IMR-90 (cell line): Measurements from ENCODE around the gene MZT1. TPM values are rescaled to one million over a fixed set of nuclear protein-coding genes. Genes with fewer than 3 reads are reported as not detected.

Source experiments
- ATAC-seq: fragments of 200-7000 bp; cut with Tn5 transposase; 2 replicates; pipeline ENCODE4 v1.9.1; 2020; ENCODE audit warnings: low read depth, mild to moderate bottlenecking, moderate library complexity
- BruUV-seq: library from RNA; stranded (reverse); fragments of 400-500 nt; replicated peaks from 2 replicates; lab custom pipeline; 2021; lab: Mats Ljungman, UMichigan
- CTCF ChIA-PET: fragments of 300-600 bp; formaldehyde crosslinking; extraction: SDS; loops from one replicate; lab custom pipeline; 2021; ENCODE audit warnings: antibody characterized with exemption; lab: Yijun Ruan, JAX
- POLR2A ChIA-PET: fragments of 300-600 bp; sonication (Branson Sonifier 250); formaldehyde crosslinking; loops from one replicate; lab custom pipeline; 2022; ENCODE audit warnings: antibody characterized with exemption; ENCODE audit not compliant: unreplicated experiment; lab: Charles Lee
- DNase-seq: peaks from one replicate; pipeline ENCODE4 v3.0.0; 2013
- H2AFZ ChIP-seq: replicated peaks from 2 replicates; pipeline ENCODE3; 2013; ENCODE audit warnings: low read length, mild to moderate bottlenecking; ENCODE audit not compliant: poor library complexity
- H2AK5ac ChIP-seq: 2 replicates; pipeline ENCODE4 v1.6.1; 2013; ENCODE audit warnings: low read depth, low read length, inconsistent platforms
- H2AK9ac ChIP-seq: replicated peaks from 2 replicates; pipeline ENCODE3; 2013; ENCODE audit warnings: mild to moderate bottlenecking, low read depth, low read length, moderate library complexity; ENCODE audit not compliant: poor library complexity
- H2BK120ac ChIP-seq: 2 replicates; pipeline ENCODE4 v1.6.1; 2013; ENCODE audit warnings: low read depth, low read length, inconsistent platforms
- H2BK15ac ChIP-seq: 3 replicates; pipeline ENCODE4 v1.6.1; 2013; ENCODE audit warnings: low read depth, low read length, inconsistent platforms
- H2BK20ac ChIP-seq: 2 replicates; pipeline ENCODE4 v1.6.1; 2013; ENCODE audit warnings: low read depth, mild to moderate bottlenecking, inconsistent platforms, low read length, moderate library complexity
- H2BK5ac ChIP-seq: 2 replicates; pipeline ENCODE4 v1.6.1; 2013; ENCODE audit warnings: mild to moderate bottlenecking, low read depth, low read length, inconsistent platforms; ENCODE audit not compliant: poor library complexity, severe bottlenecking
- H3K14ac ChIP-seq: replicated peaks from 2 replicates; pipeline ENCODE4 v1.6.1; 2013; ENCODE audit warnings: low read depth, low read length, inconsistent platforms
- H3K18ac ChIP-seq: 2 replicates; pipeline ENCODE4 v1.6.1; 2013; ENCODE audit warnings: low read depth, low read length, control low read depth
- H3K23ac ChIP-seq: 2 replicates; pipeline ENCODE4 v1.6.1; 2013; ENCODE audit warnings: low read depth, low read length, inconsistent platforms
- H3K27ac ChIP-seq: 2 replicates; pipeline ENCODE4 v1.5.1; 2013; ENCODE audit warnings: mild to moderate bottlenecking, control low read depth, low read length; ENCODE audit not compliant: insufficient read depth
- H3K27me3 ChIP-seq: 2 replicates; pipeline ENCODE4 v1.6.1; 2013; ENCODE audit warnings: low read length; ENCODE audit not compliant: control insufficient read depth, insufficient read depth
- H3K36me3 ChIP-seq: 2 replicates; pipeline ENCODE4 v1.6.1; 2013; ENCODE audit warnings: low read length, mixed read lengths; ENCODE audit not compliant: control insufficient read depth, insufficient read depth
- H3K4ac ChIP-seq: 2 replicates; pipeline ENCODE4 v1.6.1; 2013; ENCODE audit warnings: low read depth, low read length, inconsistent platforms
- H3K4me1 ChIP-seq: 2 replicates; pipeline ENCODE4 v1.6.1; 2013; ENCODE audit warnings: low read length, mixed read lengths; ENCODE audit not compliant: control insufficient read depth, insufficient read depth
- H3K4me2 ChIP-seq: 2 replicates; pipeline ENCODE4 v1.6.1; 2013; ENCODE audit warnings: low read depth, mild to moderate bottlenecking, control low read depth, low read length, moderate library complexity
- H3K4me3 ChIP-seq: 2 replicates; pipeline ENCODE4 v1.5.1; 2013; ENCODE audit warnings: low read depth, mild to moderate bottlenecking, control low read depth, low read length, moderate library complexity; ENCODE audit not compliant: insufficient read depth
- H3K56ac ChIP-seq: 2 replicates; pipeline ENCODE4 v1.6.1; 2013; ENCODE audit warnings: low read length, inconsistent platforms; ENCODE audit not compliant: insufficient read depth; ENCODE audit errors: extremely low read depth
- H3K79me1 ChIP-seq, 2 experiments: 2 replicates each; pipeline ENCODE4 v1.6.1; 2013; ENCODE audit warnings: low read length in 2 of 2, inconsistent platforms in 1 of 2, low read depth in 1 of 2
- H3K9ac ChIP-seq: 2 replicates; pipeline ENCODE4 v1.6.1; 2013; ENCODE audit warnings: low read depth, low read length, control low read depth
- H3K9me1 ChIP-seq: 2 replicates; pipeline ENCODE4 v1.6.1; 2013; ENCODE audit warnings: low read length, inconsistent platforms; ENCODE audit not compliant: insufficient read depth
- H3K9me3 ChIP-seq: 2 replicates; pipeline ENCODE4 v1.6.1; 2013; ENCODE audit warnings: low read length; ENCODE audit not compliant: control insufficient read depth, insufficient read depth
- H4K20me1 ChIP-seq: 2 replicates; pipeline ENCODE4 v1.6.1; 2013; ENCODE audit warnings: low read length, inconsistent platforms; ENCODE audit not compliant: insufficient read depth
- H4K5ac ChIP-seq: 2 replicates; pipeline ENCODE4 v1.6.1; 2013; ENCODE audit warnings: mild to moderate bottlenecking, low read depth, low read length, control low read depth
- H4K8ac ChIP-seq, 2 experiments: 2 replicates each; pipeline ENCODE4 v1.6.1; 2013; ENCODE audit warnings: low read depth in 2 of 2, low read length in 2 of 2, control low read depth in 1 of 2, inconsistent platforms in 1 of 2
- H4K91ac ChIP-seq: 2 replicates; pipeline ENCODE4 v1.6.1; 2013; ENCODE audit warnings: low read depth, low read length, inconsistent platforms; ENCODE audit not compliant: insufficient read depth
- BHLHE40 ChIP-seq: fragments of 150-350 bp; IDR thresholded peaks from 2 replicates; pipeline ENCODE4 v1.6.1; 2016; ENCODE audit warnings: mild to moderate bottlenecking, low read depth, low read length
- CHD1 ChIP-seq: IDR thresholded peaks from 2 replicates; pipeline ENCODE4 v1.6.1; 2012; ENCODE audit warnings: low read depth, low read length, improper control_type of control experiment
- CTCF ChIP-seq: conservative IDR thresholded peaks from 2 replicates; pipeline ENCODE4 v1.5.1; 2012; ENCODE audit warnings: mild to moderate bottlenecking, low read depth, low read length, improper control_type of control experiment
- FOS ChIP-seq: fragments of 150-350 bp; IDR thresholded peaks from 2 replicates; pipeline ENCODE4 v1.6.1; 2016; ENCODE audit warnings: low read depth, low read length
- MAFK ChIP-seq: IDR thresholded peaks from 2 replicates; pipeline ENCODE4 v1.6.1; 2012; ENCODE audit warnings: low read depth, low read length, improper control_type of control experiment
- MAZ ChIP-seq: IDR thresholded peaks from 2 replicates; pipeline ENCODE4 v1.6.1; 2012; ENCODE audit warnings: low read depth, mild to moderate bottlenecking, low read length, improper control_type of control experiment, moderate library complexity, borderline replicate concordance
- POLR2A ChIP-seq: IDR thresholded peaks from 2 replicates; pipeline ENCODE4 v1.6.1; 2012; ENCODE audit warnings: mild to moderate bottlenecking, low read depth, low read length
- RAD21 ChIP-seq: IDR thresholded peaks from 2 replicates; pipeline ENCODE4 v1.6.1; 2012; ENCODE audit warnings: low read length, improper control_type of control experiment
- SMC3 ChIP-seq: fragments of 150-350 bp; IDR thresholded peaks from 2 replicates; pipeline ENCODE4 v1.6.1; 2016; ENCODE audit warnings: low read depth, mild to moderate bottlenecking, antibody characterized with exemption, low read length, moderate library complexity
- WGBS, 2 experiments: methylation state at CpG; one replicate each; pipeline versions ENCODE4 v1.1.5 to v1.1.7; 2013; ENCODE audit warnings: missing lambda C conversion rate in 2 of 2; ENCODE audit not compliant: insufficient read length in 1 of 2; ENCODE audit errors: extremely low coverage in 2 of 2; 5-methylcytosine and 5-hydroxymethylcytosine counted together
- dilution Hi-C: fragments of 300-500 bp; cut with HindIII; formaldehyde crosslinking; loops from one replicate; pipeline ENCODE4 v1.14.3; 2018; ENCODE audit warnings: low sequenced_read_pairs; ENCODE audit not compliant: unreplicated experiment
- in situ Hi-C: fragments of 300-500 bp; cut with MboI; formaldehyde crosslinking; loops from 3 replicates; pipeline ENCODE4 v1.14.3; 2019; ENCODE audit warnings: low sequenced_read_pairs, inconsistent platforms, mixed read lengths
- intact Hi-C: fragments of 100-400 bp; cut with micrococcal nuclease; formaldehyde crosslinking; loops from 2 replicates; pipeline ENCODE4 v1.10.0; 2022
- polyA plus RNA-seq, 3 experiments: library from polyadenylated mRNA; depleted of rRNA; stranded (reverse); fragments of >200 nt; gene quantifications; 2 replicates each; pipeline ENCODE4 v1.2.3, GENCODE V29; 2012; ENCODE audit warnings: low replicate concordance in 1 of 3
- total RNA-seq: library from RNA; depleted of rRNA; stranded (reverse); fragments of >200 nt; gene quantifications from 2 replicates; pipeline ENCODE4 v1.2.3, GENCODE V29; 2012

MZT1 gene
- total and polyA plus RNA-seq, 2 of the 4 experiments (the other 2 are of a cell fraction): 3.6 to 5.3 TPM

- Histone ChIP-seq H3K36me3 (no peaks in the 10 kb centered on the region), H2AFZ (no peak overlapping the region), H2BK15ac (no peak overlapping the region), H4K8ac (no peak overlapping the region), H3K23ac (no peak overlapping the region), H3K9ac (no peak overlapping the region), H3K27me3 (no peaks in the 10 kb centered on the region; the same call in 1 of the 2 replicates), H3K4me3 (no peak overlapping the region), H2BK5ac (no peak overlapping the region), H4K91ac (no peak overlapping the region), H3K14ac (no peak overlapping the region), H2AK9ac (no peak overlapping the region), H3K27ac (no peak overlapping the region), H2AK5ac (no peak overlapping the region), H3K56ac (no peak overlapping the region), H3K4me1 (no peaks in the 10 kb centered on the region), H3K79me1 (no peaks in the 10 kb centered on the region), H2BK120ac (no peak overlapping the region), H4K20me1 (no peaks in the 10 kb centered on the region), H2BK20ac (no peak overlapping the region), H3K4me2 (no peak overlapping the region), H4K5ac (no peak overlapping the region), H3K4ac (no peak overlapping the region), H3K9me3 (no peaks in the 10 kb centered on the region), H3K9me1 (no peaks in the 10 kb centered on the region), H3K18ac (no peak overlapping the region)
- ChIA-PET CTCF (interaction anchor here (0.7 to 1.1 kb wide), 2 partner anchors 9 to 148 kb away, joined by 3 to 4 read pairs; no protein-coding TSS in a partner anchor), POLR2A (interaction anchor here (0.9 kb wide), 1 partner anchor 10 kb away, joined by 3 read pairs; no protein-coding TSS in a partner anchor)
- ATAC-seq (no peak), DNase-seq (peak; percentile 10)
- in situ Hi-C loops (loop anchor here (25.0 kb wide), 1 partner anchor 1734 kb away; no protein-coding TSS in a partner anchor), dilution Hi-C loops (no loop called here), intact Hi-C loops (loop anchor here (1.0 to 10.0 kb wide), 2 partner anchors 53 to 1732 kb away; no protein-coding TSS in a partner anchor)
- WGBS, 2 experiments: no CpG with 5 or more reads among the region's 1 CpG
- TF ChIP-seq POLR2A (no peak), FOS (no peak), BHLHE40 (no peak), MAZ (no peak), MAFK (no peak), CTCF (peak; percentile 47), SMC3 (peak; percentile 28; the same call in 1 of the 2 replicates), CHD1 (no peak), RAD21 (peak; percentile 50)
- BruUV-seq: no TSS peak
Observed at GRCh38 chr13:72696579-72696978, 30.9 kb downstream of the MZT1 start.
